Fibroblast of lung (primary cell): ENCODE measurements around the gene PARS2.

Experiments used
- EZH2 ChIP-seq: IDR thresholded peaks from 2 replicates; pipeline ENCODE4 v1.5.1; 2012; ENCODE audit warnings: low read length, control low read depth, mild to moderate bottlenecking; ENCODE audit errors: missing control alignments
- TF ChIP-seq, protein P1 (sequence below), 2 donors: IDR thresholded peaks in 1 of 2; conservative IDR thresholded peaks in 1 of 2; 1 replicate in 1 of 2; 2 replicates in 1 of 2; pipeline ENCODE4 v1.5.1; 2011 to 2012; ENCODE audit warnings: low read length in 2 of 2, control low read depth in 1 of 2, inconsistent platforms in 1 of 2, low read depth in 1 of 2, mild to moderate bottlenecking in 1 of 2

DNA sequence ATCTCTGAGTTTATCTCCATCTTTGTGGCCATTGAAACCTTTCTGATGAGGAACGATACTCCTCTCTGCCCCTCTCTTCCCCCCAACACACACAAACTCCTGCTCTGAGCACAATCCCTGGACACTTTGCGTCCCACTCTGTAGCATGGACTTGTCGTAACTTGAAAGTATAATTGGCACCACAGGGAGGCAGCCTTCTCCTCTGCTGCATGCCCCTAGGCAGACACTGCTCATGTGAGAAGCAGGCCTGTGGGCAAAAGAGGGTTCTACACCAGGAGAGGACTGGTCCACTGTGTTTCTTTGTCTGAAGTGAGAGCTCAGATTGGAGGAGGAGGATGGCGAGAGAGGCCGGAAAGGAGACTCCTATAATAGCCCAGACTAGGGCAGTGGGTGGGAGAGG, 3.8 kb upstream of the PARS2 start:
- no peak for TF ChIP-seq EZH2
- TF ChIP-seq, protein P1, sequence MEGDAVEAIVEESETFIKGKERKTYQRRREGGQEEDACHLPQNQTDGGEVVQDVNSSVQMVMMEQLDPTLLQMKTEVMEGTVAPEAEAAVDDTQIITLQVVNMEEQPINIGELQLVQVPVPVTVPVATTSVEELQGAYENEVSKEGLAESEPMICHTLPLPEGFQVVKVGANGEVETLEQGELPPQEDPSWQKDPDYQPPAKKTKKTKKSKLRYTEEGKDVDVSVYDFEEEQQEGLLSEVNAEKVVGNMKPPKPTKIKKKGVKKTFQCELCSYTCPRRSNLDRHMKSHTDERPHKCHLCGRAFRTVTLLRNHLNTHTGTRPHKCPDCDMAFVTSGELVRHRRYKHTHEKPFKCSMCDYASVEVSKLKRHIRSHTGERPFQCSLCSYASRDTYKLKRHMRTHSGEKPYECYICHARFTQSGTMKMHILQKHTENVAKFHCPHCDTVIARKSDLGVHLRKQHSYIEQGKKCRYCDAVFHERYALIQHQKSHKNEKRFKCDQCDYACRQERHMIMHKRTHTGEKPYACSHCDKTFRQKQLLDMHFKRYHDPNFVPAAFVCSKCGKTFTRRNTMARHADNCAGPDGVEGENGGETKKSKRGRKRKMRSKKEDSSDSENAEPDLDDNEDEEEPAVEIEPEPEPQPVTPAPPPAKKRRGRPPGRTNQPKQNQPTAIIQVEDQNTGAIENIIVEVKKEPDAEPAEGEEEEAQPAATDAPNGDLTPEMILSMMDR (conservative IDR thresholded peaks at IDR 0.05 in 1 of 2, IDR thresholded peaks at IDR 0.05 in 1 of 2; ENCODE audit: low read depth in 1 of 2, low read length in 2 of 2), result no peak
